CD4-positive, alpha-beta T cell treated with Interferon gamma for 1 hour (primary cell): ENCODE results near the gene ARHGAP15.

ENCODE experiments used
- DNase-seq: peaks from one replicate; pipeline ENCODE4 v3.0.0-alpha.2; 2020

Gene ARHGAP15

DNA sequence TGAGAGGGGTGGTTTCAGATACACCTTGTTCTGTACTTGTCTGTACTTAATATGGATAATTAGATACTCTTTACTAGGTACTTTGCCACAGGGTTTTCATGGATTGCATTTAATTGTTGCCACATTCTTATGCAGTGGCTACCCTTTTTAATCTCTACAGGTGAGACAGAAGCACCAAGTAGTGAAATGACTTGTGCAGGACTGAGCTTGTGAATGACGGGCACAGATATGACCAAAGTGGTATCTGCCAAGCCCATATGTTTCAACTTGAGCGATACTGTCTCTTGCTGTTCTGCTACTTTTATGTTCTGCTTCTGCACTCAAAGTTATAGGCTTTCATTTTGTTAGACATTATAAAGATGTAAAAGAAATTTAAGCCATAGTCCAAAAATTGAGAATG lies 288.2 kb downstream of the ARHGAP15 start:
- no peak for DNase-seq

DNA sequence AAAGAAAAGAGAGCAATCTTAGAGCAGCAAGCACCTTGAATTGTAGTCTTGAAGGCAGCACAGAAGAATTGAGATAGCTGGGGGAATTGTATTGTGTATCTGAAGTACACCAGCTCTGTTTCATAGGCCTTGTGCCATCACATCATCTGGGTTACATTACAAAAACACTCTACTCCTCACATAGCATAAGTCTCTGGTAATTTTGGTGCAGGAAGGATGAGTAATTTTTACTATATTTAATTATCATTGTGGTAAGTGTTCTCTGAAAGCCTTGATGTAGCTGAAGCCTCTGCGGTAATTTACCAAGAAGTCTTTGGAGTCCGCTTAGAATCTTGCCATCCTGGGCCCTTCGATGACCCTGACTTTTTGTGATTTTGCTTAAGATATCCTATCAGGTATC lies 291.1 kb downstream of the ARHGAP15 start:
- no peak for DNase-seq

DNA sequence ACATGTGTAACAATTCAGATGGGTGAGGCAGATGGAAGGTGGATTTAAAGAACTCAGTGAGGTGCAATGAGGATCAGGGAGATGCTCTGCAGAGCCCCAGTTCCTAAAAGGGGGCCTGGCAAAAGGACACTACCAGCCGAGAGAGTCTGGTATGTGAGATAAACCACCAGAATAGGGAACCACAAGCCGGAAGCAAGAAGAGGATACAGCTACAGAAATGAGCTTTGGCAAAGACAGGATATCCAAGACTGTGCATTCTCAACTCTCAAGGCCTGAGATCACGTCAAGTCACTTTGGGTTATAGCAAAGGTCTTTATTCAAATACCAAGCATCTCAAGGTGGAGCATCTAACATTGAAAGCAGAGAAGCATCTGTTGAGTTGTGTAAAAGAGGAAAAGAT lies 293.5 kb downstream of the ARHGAP15 start:
- DNase-seq, result no peak

DNA sequence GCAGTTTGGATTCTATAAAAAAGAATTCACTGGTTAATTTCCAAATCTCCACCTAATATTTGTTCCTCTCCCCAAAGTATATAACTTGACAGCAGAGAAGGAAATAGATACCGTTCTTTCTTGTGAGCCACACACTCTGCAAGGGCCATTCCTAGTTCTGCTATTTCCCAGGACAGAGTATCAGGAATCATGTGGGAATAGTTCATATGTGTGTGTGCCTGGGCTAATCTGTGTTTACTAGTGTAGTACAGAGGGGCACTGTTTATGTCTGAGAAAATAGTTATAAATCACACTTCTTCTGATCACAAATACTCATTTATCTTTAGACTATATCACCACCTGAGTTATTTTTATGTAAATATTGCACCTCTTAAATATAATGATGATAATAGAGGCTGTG lies 296.7 kb downstream of the ARHGAP15 start:
- DNase-seq, result no peak

DNA sequence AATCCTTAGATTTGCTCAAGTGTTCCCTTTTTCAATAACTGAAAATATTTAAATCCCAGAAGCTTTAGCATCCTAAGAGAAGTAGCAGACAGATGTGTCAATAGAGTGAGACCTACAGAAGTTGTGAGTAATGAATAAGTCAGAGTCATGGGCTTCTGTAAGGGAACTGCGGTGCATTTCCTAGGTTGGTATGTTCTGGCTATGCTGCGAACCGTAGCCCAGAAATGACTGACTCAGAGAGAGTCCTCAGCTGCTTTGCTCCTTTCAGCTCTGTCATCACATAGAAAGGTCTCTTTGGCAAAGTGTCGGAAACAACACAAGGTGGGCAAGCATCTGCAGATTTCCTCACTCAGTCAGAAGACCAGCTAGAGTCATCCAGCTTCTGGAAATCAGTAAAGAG lies 297.1 kb downstream of the ARHGAP15 start:
- DNase-seq, result no peak

DNA sequence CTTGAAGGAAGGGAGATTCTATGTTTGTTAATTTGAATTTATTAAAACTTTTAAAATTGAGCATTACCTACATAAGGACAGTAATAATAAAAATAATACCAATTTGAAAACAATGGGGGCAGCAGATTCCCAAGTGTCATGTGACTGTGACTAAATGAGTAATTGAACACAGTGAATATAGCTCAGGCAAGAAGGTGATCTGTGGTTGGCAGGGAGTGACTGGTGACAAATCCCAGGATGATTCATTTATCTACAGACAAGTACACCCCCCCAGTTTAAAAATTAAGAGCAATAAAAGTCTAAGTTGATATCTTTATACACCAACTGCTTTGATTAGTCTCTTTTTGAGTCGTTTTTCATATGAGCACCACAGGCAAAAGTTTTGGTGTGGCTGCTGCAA lies 299.5 kb downstream of the ARHGAP15 start:
- DNase-seq, result no peak

DNA sequence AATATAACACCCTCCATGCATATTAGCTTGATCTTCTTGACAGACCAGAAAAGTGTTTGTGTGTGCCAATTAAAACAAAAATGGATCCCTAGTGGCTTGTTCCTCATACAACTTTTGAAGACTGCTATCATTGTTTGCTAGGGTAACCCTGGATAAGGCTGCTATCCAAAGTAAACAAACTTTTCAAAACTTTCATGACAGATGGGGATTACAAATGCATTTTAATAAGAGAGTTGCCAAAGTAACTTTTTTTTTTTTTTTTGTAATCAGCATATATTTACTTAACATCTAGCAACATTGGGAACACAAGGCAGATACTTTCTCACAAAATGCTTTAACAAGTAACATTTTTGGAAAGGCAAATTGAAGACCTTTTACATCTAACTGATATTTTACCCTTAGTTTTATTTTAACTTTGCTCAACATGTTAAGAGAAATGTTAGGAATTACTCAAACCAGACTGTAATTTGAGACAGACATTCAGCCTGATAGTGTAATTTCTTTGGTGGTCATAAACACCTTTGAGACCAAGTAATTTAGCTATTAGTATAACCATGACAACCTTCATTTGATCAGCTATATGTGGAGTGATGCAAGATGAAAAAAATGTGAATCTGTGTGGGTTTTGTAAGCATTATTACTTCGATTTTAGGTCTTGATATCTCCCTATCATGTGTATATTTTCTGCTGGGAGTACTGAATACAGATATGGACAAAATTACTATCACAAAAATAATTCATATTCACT lies 300.9 kb downstream of the ARHGAP15 start:
- no peak for DNase-seq

DNA sequence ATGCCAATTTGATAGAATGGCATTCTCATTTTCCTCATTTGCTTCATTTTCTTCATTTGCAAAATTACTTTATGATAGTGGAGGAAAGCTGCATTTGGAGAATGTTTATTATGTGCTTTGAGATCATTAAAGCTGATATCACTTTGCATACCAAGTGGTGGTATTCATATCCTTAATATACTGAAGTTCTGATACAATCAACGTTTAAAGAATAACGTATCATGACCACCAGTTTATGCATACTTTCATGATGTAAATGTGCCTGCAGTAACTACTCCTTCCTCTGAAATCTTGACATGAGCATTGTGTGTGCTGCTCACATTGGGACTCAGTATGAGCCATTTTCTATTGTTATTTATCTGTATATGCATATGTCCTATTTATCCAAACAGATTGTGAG lies 302.1 kb downstream of the ARHGAP15 start:
- DNase-seq, result no peak

DNA sequence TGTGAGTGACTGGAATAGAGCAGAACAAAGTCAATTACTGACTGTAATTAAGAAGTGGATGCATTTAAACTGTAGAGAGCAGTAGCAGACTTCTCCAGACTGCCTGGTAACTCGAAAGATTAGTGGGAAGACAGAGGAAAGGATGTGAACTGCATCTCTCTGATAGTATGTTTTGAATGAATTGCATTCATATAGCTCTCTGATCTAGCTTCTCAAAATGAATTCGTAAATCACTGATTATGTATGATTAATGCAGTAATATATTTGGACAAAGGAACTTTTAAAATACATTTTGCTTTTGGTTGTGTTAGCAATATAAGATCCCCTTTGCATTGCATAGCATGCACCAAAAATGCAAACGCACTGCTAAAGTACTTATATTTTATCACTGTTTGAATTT lies 304.0 kb downstream of the ARHGAP15 start:
- DNase-seq, result no peak

DNA sequence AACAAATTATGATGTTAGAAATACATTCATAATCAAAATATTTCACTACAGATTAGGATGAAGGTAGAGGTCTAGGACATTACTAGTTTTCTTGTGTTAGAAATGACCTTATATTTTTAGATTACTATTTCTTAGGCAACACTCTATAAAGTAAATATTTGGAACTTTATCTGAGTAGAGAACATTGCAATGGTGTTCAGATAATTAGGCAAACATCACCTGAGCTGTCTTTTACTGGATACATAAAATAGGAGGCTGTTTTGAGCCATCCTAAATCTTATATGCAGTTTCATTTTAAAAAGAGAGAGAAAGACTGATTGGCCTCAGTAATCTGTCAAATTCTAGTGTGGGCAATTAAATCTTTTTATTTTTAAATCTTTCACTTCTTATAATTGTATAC lies 304.6 kb downstream of the ARHGAP15 start:
- DNase-seq, result no peak

DNA sequence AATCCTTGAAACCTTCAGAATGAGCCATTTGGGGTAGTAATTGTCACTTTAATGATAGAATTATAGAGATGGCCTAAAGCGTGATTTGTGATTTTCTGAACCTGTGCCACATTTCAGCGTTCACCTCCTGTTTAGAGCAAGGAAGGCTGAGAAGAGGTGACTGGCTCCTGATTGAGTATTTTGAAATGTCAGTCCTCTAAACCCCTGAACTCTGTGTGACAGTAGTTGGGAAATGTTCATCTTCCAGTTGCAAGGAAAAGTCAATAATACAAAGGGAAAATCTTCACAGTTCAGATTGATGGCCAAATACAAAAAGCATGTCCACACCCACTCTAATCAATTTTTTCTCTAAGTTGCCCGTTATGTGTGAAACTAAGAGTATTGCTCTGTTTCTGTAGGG lies 305.2 kb downstream of the ARHGAP15 start:
- no peak for DNase-seq

DNA sequence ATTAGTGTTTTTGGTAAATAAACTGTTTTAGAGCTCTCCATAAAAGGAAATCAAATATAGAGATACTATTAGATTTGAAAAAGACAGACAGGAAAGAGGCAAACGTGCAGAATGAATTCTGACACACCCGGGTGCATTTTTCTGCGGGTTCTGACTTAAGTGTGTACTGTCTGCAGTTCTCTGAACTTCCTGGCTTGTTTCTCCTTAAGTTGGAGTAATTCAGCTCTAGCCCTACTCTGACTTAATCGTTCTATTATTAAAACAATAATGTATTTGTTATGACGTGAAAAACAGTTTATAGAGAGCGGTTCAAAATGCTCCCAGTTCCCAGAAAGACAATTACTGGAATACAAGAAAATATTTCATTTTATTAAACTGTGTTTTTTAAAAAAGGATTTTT lies 305.9 kb downstream of the ARHGAP15 start:
- DNase-seq, result no peak

DNA sequence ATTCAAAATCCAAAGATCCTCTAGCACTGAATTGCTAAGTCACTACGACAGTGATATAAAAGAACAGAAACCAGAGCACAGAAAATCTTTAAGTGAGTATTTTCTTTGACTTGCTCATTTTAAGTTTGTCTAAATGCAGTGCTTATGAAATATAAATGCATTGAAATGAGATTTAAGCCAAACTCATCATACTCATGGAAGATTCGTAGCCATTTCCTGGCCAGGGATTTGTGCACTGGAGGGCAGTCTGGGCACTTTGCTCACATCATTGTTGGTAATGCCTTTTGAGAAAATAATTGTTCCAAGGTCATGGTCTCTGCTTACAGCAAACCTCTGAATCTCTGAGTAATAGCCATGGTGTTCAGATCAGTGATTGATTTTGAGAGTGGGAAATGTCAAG lies 307.7 kb downstream of the ARHGAP15 start:
- DNase-seq, result no peak

DNA sequence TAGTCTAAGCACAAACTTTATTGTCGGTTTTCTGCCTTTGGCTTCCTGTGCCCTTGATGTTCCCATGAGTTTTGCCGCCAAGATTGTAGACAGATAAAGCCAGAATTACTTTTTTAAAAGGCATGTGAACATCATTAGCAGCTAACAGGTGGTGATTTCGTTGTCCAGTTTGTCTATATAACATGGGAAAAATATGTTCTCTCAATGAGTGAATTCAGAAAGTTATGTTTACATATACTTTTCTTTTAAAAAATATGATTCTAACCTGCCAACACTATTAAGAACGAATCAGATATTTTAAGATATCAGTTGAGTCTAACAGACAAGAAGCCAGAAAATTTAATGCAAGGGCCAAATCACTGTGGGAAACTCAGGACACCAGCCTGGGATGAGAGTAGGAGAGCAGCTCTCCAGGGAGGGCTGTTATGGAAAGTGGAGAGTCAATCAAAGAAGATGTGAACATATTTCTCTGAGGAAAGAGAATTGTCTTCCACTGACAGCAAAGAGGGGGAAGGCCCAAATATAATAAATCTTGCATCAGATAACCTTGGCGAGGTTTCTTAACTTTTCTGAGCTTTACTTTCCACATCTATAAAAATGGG lies 311.3 kb downstream of the ARHGAP15 start:
- DNase-seq, result no peak

DNA sequence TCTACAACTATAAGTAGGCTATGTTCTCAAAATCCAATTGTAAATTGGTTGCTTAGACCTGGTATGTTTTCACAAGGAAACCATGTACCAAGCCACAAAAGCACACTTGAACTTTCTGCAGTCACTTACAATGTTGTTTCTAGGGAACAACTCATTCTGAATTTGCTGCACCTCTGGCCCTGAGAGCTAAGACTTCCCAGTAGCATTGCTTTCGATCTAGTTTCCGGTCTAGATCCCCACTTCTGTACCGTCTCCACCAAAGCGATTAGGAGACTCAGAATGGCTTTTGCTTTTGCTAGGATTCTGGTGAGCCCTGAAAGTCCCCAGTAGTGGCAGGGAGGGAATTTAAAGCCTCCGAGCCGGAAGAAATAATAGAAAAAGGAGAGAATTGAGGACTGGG lies 313.0 kb downstream of the ARHGAP15 start:
- no peak for DNase-seq

DNA sequence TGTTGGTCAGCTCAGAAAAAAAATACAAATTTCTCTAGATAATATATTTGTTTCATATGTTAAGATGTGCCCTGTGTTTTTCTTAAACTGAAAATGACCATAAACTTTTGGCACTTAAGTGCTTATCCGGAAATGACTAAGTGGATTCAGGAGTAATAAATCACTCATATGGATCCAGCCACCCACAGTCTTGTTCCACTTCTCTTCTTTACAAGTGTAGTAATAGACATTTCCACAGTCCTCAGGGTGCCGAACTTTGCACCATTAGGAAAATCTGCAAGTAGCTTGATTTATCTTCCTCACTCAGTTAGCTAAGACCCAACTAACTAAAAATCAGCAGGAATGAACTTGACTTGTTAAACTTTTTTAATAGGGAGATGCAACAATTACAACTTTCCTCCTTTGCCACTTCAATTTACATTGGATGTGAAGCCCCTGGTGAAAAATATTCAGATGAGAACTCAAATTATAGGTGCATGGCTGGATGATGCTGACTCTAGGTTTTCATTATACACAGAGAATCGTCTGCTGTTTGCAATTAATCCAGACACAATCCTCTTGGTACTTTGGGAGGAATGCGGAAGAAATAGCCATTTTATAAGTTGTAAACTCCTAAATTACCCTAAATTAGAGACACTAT lies 322.5 kb downstream of the ARHGAP15 start:
- DNase-seq, result no peak

DNA sequence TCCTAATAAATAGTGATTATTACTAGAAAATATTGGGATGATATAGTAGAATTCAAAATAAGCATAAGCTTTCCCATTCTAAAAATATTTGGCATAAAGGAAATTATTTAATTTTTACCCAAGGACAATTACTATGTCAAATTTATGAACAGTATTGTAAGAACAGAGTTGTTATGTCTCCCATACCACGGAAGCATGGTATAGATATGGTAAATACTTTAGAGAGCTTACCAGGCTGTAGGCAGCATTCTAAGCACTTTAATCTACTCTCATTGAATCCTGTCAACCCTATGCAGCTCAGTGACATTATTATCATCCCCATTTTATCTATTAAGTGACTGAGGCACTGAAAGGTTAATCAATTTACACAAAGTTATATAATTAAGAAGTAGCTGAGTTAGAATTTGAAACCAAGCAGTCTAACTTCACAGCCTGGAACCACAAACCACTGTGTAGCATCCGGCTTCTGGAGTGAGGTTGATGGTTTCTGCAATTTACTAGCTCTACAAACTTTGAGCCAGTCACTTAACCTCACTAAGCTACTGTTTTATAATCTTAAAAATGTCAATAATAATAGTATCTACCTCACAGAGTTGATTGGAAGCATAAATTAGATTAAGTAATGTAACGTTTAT lies 323.7 kb downstream of the ARHGAP15 start:
- DNase-seq, result peak; percentile 22

DNA sequence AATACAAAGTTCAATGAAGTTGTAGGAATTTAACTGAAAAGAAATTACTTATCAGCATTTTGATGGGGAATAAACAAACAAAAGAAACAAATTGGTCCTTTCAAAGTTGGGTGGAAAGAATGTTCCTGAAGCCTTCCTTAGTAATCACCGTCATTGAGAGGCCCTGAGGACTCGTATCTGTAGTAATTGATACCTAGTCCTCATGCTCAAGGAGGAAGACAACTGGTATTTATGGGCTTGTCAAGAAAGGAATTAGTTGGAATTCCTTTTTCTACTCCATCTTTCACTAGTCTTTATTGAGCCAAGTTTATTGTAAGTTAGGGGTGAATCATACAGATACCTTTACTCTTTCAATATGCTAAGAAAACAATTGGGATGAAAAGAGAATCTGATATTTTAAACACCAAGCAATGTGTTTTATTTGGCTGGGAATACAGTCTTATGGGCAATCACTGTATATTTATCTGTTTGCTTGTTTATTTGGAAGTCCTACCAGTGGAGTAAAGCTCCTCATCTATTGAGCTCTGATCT lies 324.8 kb downstream of the ARHGAP15 start:
- no peak for DNase-seq

DNA sequence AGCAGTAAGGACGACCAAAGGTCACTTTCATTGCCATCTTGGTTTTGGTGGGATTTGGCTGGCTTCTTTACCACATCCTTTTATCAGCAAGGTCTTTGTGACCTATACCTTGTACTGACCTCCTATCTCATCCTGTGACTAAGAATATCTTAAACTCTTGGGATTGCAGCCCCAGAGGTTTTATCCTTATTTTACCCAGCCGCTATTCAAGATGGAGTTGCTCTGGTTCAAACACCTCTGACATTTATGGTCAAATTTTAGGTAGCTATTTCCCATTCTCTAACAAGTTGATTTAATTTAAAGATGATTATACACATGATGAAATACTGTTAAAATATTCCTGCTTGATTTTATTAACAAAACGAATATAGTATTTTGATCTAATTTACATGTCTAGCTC lies 326.1 kb downstream of the ARHGAP15 start:
- no peak for DNase-seq

DNA sequence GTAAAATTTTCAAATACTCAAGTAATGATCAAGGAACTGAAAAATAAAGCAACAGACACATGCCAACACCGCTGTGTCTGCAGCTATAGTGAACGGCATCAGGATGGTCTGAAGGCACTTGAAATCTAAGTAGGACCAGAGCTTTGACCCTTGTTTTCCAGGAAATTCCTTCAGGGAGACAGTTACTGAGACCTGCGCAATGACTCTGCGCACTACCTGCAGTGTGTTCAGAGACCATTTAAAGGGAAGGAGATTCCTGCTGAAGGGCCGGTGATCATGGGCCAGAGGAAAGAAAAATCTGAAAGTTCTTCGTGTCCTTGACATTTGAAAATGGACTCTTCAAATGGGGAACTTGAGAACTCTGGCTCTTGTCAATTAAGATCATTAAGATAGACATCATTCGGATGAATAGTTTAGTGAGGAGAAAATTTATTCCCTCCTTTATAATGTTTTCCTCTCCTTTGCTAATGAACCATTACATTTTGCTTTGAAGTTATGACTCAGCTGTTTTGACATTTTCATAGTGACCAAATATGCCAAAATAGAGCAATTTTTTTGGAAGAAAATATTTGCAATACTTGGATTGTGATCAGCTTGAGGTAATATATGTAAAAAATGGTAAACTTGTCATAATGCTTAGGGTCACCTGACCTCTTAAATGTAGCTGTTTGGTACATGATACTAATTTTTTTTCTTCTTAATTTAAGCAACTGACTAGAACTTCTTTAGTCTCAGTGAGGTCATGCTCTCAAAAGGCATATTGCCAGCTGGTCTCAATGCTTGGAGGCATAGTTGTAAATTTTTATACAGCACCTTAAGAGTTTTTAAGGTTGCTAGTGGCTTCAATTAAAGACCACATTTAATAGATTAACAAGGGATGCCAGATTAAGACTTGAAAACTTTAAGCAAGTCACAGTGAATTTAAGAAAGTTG lies 329.3 kb downstream of the ARHGAP15 start:
- no peak for DNase-seq

DNA sequence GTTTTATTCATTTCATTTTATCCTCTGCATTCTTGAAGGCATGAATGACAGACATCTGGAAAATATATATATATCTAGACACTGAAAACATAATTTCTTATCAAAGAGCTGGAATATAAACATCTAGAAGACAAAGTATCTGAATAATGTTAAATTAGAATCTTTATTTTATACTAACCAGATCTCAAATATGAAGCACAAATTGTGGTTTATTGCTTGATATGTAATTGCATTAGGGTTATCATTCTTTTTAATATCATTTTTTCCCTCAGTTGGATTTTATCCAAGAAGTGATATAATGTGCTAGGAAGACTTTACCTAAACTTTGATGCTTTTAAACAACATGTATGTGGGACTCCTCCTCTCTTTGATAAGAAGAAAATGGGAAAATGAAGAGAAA lies 331.2 kb downstream of the ARHGAP15 start:
- DNase-seq, result no peak

DNA sequence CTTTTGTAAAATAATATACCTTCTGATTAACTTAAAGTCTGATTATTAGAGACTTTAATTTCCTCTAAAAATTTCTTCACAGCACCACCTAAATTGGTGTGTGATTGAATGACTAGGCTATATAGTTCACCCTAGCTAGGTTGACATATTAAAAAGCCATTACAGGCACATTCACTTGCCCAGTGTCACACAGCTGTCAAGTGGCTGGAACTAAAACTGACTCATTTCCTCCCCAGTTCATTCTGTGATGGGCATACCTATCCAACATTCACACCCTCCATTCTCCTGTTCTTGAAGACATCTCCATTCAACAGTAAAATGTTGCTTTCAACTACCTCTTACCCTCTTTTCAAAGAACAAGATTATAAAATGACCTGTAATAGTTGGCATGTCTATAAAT lies 334.5 kb downstream of the ARHGAP15 start:
- no peak for DNase-seq

DNA sequence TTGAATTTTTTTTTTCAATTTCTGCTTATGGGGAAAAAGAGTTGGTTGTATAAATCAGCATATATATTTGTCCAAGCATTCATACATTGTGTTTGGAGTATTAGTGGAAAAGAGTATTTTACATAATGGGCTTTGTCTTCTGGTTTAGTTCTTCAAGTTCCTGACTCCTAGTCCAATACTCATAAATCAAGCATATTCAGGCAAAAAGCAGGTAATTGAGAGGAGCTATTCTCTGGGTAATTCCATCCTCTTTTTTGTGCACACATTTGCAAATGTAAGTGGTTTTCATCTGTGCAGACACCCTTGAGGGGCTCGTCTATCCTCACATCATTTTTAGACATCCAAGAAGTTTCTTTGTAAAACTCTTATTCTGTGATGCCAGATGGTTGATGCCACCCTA lies 337.2 kb downstream of the ARHGAP15 start:
- DNase-seq, result no peak
